ENCODE measurements around the gene IRF2BP2. TPM values are rescaled to one million over a fixed set of nuclear protein-coding genes. Genes with fewer than 3 reads are reported as not detected.

The IRF2BP2 gene
- total RNA-seq, 1 donor from 2014 or later, result 80.3 TPM

- no peak for TF ChIP-seq CTCF (IDR thresholded peaks at IDR 0.05; ENCODE audit: insufficient read depth, low read length, severe bottlenecking)
- FAIRE-seq, result no peak
- DNase-seq (ENCODE audit: low read depth), result peak; percentile 93
- Histone ChIP-seq H3K36me3 (ENCODE audit: control insufficient read depth, insufficient read depth, low read length) (no peaks in the 10 kb centered on the region), H3K4me3 (ENCODE audit: low read depth, low read length) (no peak overlapping the region), H3K27me3 (ENCODE audit: control insufficient read depth, insufficient read depth, low read length) (no peaks in the 10 kb centered on the region)
Measured at GRCh38 chr1:234631721-234632125, 21.7 kb upstream of the IRF2BP2 start.

DNA sequence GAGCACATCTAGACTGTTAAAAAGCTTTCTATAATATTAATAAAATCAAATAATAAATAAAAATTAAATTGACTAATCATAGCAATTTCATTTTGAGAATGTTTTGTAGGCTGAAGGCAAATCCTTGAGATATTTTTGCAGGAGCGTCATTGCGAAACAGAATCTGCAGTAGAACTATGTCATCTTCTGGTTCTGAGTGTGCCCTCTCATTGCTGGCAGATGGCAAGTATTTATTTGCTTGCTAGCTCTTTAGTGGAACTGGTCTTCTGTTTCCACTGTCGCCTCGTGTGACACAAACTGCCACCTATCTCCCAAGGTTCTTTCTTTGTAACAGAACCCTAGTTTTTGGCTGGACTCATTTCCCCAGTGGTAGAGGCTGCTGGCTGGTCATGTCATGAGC is 19.0 kb upstream of the IRF2BP2 start:
- Histone ChIP-seq H3K4me3 (ENCODE audit: low read depth, low read length) (no peak overlapping the region), H3K27me3 (ENCODE audit: control insufficient read depth, insufficient read depth, low read length) (no peaks in the 10 kb centered on the region), H3K36me3 (ENCODE audit: control insufficient read depth, insufficient read depth, low read length) (no peaks in the 10 kb centered on the region)
- no peak for TF ChIP-seq CTCF (IDR thresholded peaks at IDR 0.05; ENCODE audit: insufficient read depth, low read length, severe bottlenecking)
- no peak for FAIRE-seq
- DNase-seq (ENCODE audit: low read depth), result no peak

DNA sequence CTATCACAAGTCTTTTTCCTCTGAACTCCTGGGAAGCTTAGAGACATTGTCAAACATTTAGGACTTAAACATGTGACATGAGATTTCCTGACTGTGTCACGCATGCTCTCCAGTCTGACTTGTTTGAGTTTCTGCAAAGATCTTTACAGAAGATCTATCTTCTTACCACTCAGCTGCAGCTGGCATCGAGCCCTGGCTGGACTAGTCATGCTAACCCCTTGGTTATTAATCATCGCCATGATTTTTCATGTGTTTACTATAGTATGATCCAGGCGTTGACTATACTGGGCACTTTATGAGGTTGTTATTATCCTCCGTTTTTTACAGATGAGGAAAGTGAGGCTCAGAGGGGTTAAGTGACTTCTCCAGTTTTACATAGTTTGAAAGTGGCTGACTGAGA is 18.1 kb upstream of the IRF2BP2 start:
- H3K36me3 ChIP-seq (ENCODE audit: control insufficient read depth, insufficient read depth, low read length), result no peaks in the 10 kb centered on the region
- H3K27me3 ChIP-seq (ENCODE audit: control insufficient read depth, insufficient read depth, low read length), result no peaks in the 10 kb centered on the region
- TF ChIP-seq CTCF (IDR thresholded peaks at IDR 0.05; ENCODE audit: insufficient read depth, low read length, severe bottlenecking), result no peak
- no peak for FAIRE-seq
- no peak overlapping the region for H3K4me3 ChIP-seq (ENCODE audit: low read depth, low read length)
- peak; percentile 99 for DNase-seq (ENCODE audit: low read depth)

- H3K27me3 ChIP-seq (ENCODE audit: control insufficient read depth, insufficient read depth, low read length), result no peaks in the 10 kb centered on the region
- FAIRE-seq (no peak), DNase-seq (ENCODE audit: low read depth) (no peak)
- no peaks in the 10 kb centered on the region for H3K36me3 ChIP-seq (ENCODE audit: control insufficient read depth, insufficient read depth, low read length)
- no peak overlapping the region for H3K4me3 ChIP-seq (ENCODE audit: low read depth, low read length)
- no peak for TF ChIP-seq CTCF (IDR thresholded peaks at IDR 0.05; ENCODE audit: insufficient read depth, low read length, severe bottlenecking)
Measured at GRCh38 chr1:234627009-234627950, 17.3 kb upstream of the IRF2BP2 start.

GRCh38 chr1:234626391-234626790 is 16.4 kb upstream of the IRF2BP2 start:
- TF ChIP-seq CTCF (IDR thresholded peaks at IDR 0.05; ENCODE audit: insufficient read depth, low read length, severe bottlenecking), result no peak
- FAIRE-seq (no peak), DNase-seq (ENCODE audit: low read depth) (no peak)
- Histone ChIP-seq H3K27me3 (ENCODE audit: control insufficient read depth, insufficient read depth, low read length) (no peaks in the 10 kb centered on the region), H3K4me3 (ENCODE audit: low read depth, low read length) (no peak overlapping the region), H3K36me3 (ENCODE audit: control insufficient read depth, insufficient read depth, low read length) (no peaks in the 10 kb centered on the region)

Measured in bronchial epithelial cell (primary cell).